ENCODE measurements around the gene RASAL3.
A peak's percentile ranks its signal among the peaks of the same experiment; 100 is the strongest.

RASAL3 gene

GRCh38 chr19:15436826-15437110 is 27.6 kb downstream of the RASAL3 start:
- no peak for FAIRE-seq

GRCh38 chr19:15436012-15436825 is 28.1 kb downstream of the RASAL3 start:
- no peak for DNase-seq (ENCODE audit: insufficient read length, low spot score)
- FAIRE-seq, result no peak

More at GRCh38 chr19:15436826-15437110, 27.6 kb downstream of the RASAL3 start:
- DNase-seq (ENCODE audit: insufficient read length, low spot score), result no peak

- DNase-seq (ENCODE audit: insufficient read length, low spot score) (no peak), FAIRE-seq (peak; percentile 26)
Measured at GRCh38 chr19:15433519-15434069, 30.8 kb downstream of the RASAL3 start.

GRCh38 chr19:15432629-15433518 is 31.5 kb downstream of the RASAL3 start:
- peak; percentile 96 for FAIRE-seq
- peak; percentile 92 for DNase-seq (ENCODE audit: insufficient read length, low spot score)

- FAIRE-seq (no peak), DNase-seq (ENCODE audit: insufficient read length, low spot score) (no peak)
Measured at GRCh38 chr19:15432018-15432494, 32.3 kb downstream of the RASAL3 start.

- DNase-seq (ENCODE audit: insufficient read length, low spot score), result no peak
Measured at GRCh38 chr19:15431396-15432017, 32.8 kb downstream of the RASAL3 start.

GRCh38 chr19:15430526-15431120 is 33.7 kb downstream of the RASAL3 start:
- FAIRE-seq, result no peak
- no peak for DNase-seq (ENCODE audit: insufficient read length, low spot score)

More at GRCh38 chr19:15431396-15432017, 32.8 kb downstream of the RASAL3 start:
- FAIRE-seq, result peak; percentile 31

- FAIRE-seq (no peak), DNase-seq (ENCODE audit: insufficient read length, low spot score) (no peak)
Measured at GRCh38 chr19:15429825-15430467, 34.4 kb downstream of the RASAL3 start.

GRCh38 chr19:15428956-15429824 is 35.2 kb downstream of the RASAL3 start:
- no peak for FAIRE-seq
- DNase-seq (ENCODE audit: insufficient read length, low spot score), result no peak

GRCh38 chr19:15427991-15428471 is 36.3 kb downstream of the RASAL3 start:
- FAIRE-seq (no peak), DNase-seq (ENCODE audit: insufficient read length, low spot score) (no peak)

- FAIRE-seq (no peak), DNase-seq (ENCODE audit: insufficient read length, low spot score) (no peak)
Measured at GRCh38 chr19:15427350-15427700, 37.0 kb downstream of the RASAL3 start.

GRCh38 chr19:15426485-15427349 is 37.6 kb downstream of the RASAL3 start:
- FAIRE-seq (no peak), DNase-seq (ENCODE audit: insufficient read length, low spot score) (no peak)

- DNase-seq (ENCODE audit: insufficient read length, low spot score) (no peak), FAIRE-seq (no peak)
Measured at GRCh38 chr19:15425321-15425950, 38.9 kb downstream of the RASAL3 start.

- no peak for DNase-seq (ENCODE audit: insufficient read length, low spot score)
- no peak for FAIRE-seq
Measured at GRCh38 chr19:15424692-15425272, 39.6 kb downstream of the RASAL3 start.

- no peak for DNase-seq (ENCODE audit: insufficient read length, low spot score)
- FAIRE-seq, result no peak
Measured at GRCh38 chr19:15424121-15424520, 40.2 kb downstream of the RASAL3 start.

GRCh38 chr19:15423130-15423529 is 41.2 kb downstream of the RASAL3 start:
- FAIRE-seq, result no peak
- DNase-seq (ENCODE audit: insufficient read length, low spot score), result no peak

Data from HTR-8/SVneo (cell line).